SU-DHL-6 (cell line): ENCODE measurements around the gene TMCC2.
A peak's percentile ranks its signal among the peaks of the same experiment; 100 is the strongest.

Source experiments
- H2AFZ ChIP-seq: fragments of 200-600 bp; sonication (generic); 2 replicates; pipeline ENCODE4 v1.6.1; 2014; ENCODE audit warnings: low read depth, mild to moderate bottlenecking, moderate library complexity, mixed read lengths, antibody characterized with exemption, low read length; ENCODE audit not compliant: severe bottlenecking
- H3F3A ChIP-seq: fragments of 200-600 bp; shearing (Covaris generic); 2 replicates; pipeline ENCODE4 v1.6.0; 2016; ENCODE audit warnings: antibody characterized with exemption, mild to moderate bottlenecking; ENCODE audit not compliant: insufficient read depth
- H3K27ac ChIP-seq: fragments of 200-600 bp; sonication (generic); 2 replicates; pipeline ENCODE4 v1.5.1; 2016; ENCODE audit warnings: low read depth, mild to moderate bottlenecking, low read length, moderate library complexity, mixed read lengths
- H3K27me3 ChIP-seq: fragments of 200-600 bp; sonication (generic), shearing (Covaris generic); 2 replicates; pipeline ENCODE4 v1.6.0; 2014; ENCODE audit warnings: mild to moderate bottlenecking, low read length
- H3K36me3 ChIP-seq: fragments of 200-600 bp; sonication (generic); 2 replicates; pipeline ENCODE4 v1.6.1; 2014; ENCODE audit warnings: mild to moderate bottlenecking, low read length, mixed read lengths
- H3K4me2 ChIP-seq: fragments of 300-600, 200-600 bp; shearing (Covaris generic), sonication (generic); 2 replicates; pipeline ENCODE4 v1.6.0; 2014; ENCODE audit warnings: low read length, low read depth, mild to moderate bottlenecking; ENCODE audit not compliant: poor library complexity, severe bottlenecking
- H3K4me3 ChIP-seq: fragments of 200-600 bp; sonication (generic); 2 replicates; pipeline ENCODE4 v1.5.1; 2014; ENCODE audit warnings: antibody characterized with exemption, low read length, mild to moderate bottlenecking, mixed read lengths; ENCODE audit not compliant: insufficient read depth, poor library complexity, severe bottlenecking
- H3K79me2 ChIP-seq: fragments of 200-600 bp; sonication (generic); 2 replicates; pipeline ENCODE4 v1.6.1; 2014; ENCODE audit warnings: mild to moderate bottlenecking, low read length, moderate library complexity; ENCODE audit not compliant: insufficient read depth
- H3K9ac ChIP-seq: fragments of 200-600 bp; sonication (generic); 2 replicates; pipeline ENCODE4 v1.7.0; 2014; ENCODE audit warnings: mild to moderate bottlenecking, low read length
- H3K9me2 ChIP-seq: fragments of 200-600 bp; sonication (generic); replicated peaks from 2 replicates; pipeline ENCODE4 v1.6.1; 2014; ENCODE audit warnings: low read length; ENCODE audit not compliant: insufficient read depth
- H3K9me3 ChIP-seq: fragments of 200-600 bp; sonication (generic); 2 replicates; pipeline ENCODE4 v1.6.1; 2014; ENCODE audit warnings: low read length, mixed read lengths; ENCODE audit not compliant: insufficient read depth
- H4K20me1 ChIP-seq: fragments of 200-600 bp; sonication (generic); 2 replicates; pipeline ENCODE4 v1.6.1; 2014; ENCODE audit warnings: low read depth, mild to moderate bottlenecking, antibody characterized with exemption, low read length, moderate library complexity, mixed read lengths
- CTCF ChIP-seq: fragments of 200-600 bp; sonication (generic); IDR thresholded peaks from one replicate; pipeline ENCODE4 v1.5.1; 2017; ENCODE audit warnings: antibody characterized with exemption, mild to moderate bottlenecking, low read length, moderate library complexity; ENCODE audit not compliant: insufficient read depth, poor library complexity, severe bottlenecking
- EZH2phosphoT487 ChIP-seq: fragments of 200-600 bp; sonication (generic), shearing (Covaris generic); conservative IDR thresholded peaks from 2 replicates; pipeline ENCODE4 v1.6.1; 2018; ENCODE audit warnings: mild to moderate bottlenecking, antibody characterized with exemption, low read length, moderate library complexity, mixed read lengths

The TMCC2 gene

DNA sequence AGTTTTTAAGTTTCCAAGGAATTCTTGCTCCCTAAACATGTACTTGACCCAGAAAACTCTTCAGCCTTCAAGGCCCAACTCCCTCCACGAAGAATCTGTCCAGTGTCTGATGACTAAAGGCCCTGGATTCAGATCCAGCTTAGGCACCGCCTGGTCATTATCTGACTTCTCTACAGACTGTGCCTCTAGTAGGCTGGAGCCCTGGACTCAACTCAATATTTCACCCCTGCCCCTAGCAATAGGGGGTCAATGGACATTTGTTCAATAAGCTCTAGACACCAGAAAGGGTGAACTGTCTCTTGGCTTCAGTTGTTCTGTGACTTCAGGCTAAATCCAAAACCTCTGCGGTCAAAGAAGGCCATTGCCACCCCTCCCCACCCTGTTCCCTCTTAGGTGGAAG, 59.3 kb downstream of the TMCC2 start:
- no peaks in the 10 kb centered on the region for H3K79me2 ChIP-seq
- H3K27ac ChIP-seq = peak overlapping the region; percentile 94
- H3F3A ChIP-seq = peaks cover 37% of the 10 kb centered on the region
- H3K9me3 ChIP-seq = no peaks in the 10 kb centered on the region
- no peaks in the 10 kb centered on the region for H4K20me1 ChIP-seq
- peak overlapping the region; percentile 64 for H3K4me2 ChIP-seq
- no peaks in the 10 kb centered on the region for H3K9me2 ChIP-seq
- no peaks in the 10 kb centered on the region for H3K27me3 ChIP-seq
- peak overlapping the region; percentile 50 for H3K9ac ChIP-seq
- H3K36me3 ChIP-seq = no peaks in the 10 kb centered on the region
- no peak overlapping the region for H2AFZ ChIP-seq
- H3K4me3 ChIP-seq = peak overlapping the region; percentile 9
- TF ChIP-seq EZH2phosphoT487 (no peak), CTCF (no peak)

GRCh38 chr1:205287767-205288559, 60.2 kb downstream of the TMCC2 start:
- Histone ChIP-seq H3K4me2 (peak overlapping the region; percentile 64), H3K27ac (peak overlapping the region; percentile 94), H3K36me3 (no peaks in the 10 kb centered on the region), H3K9ac (peak overlapping the region; percentile 50), H3K4me3 (no peak overlapping the region), H3K9me2 (no peaks in the 10 kb centered on the region), H4K20me1 (no peaks in the 10 kb centered on the region), H3K9me3 (no peaks in the 10 kb centered on the region), H2AFZ (no peak overlapping the region), H3K27me3 (no peaks in the 10 kb centered on the region), H3K79me2 (no peaks in the 10 kb centered on the region), H3F3A (peaks cover 37% of the 10 kb centered on the region)
- no peak for TF ChIP-seq EZH2phosphoT487
- TF ChIP-seq CTCF = no peak

- no peak overlapping the region for H3K27ac ChIP-seq
- no peaks in the 10 kb centered on the region for H3K9me3 ChIP-seq
- H3K9me2 ChIP-seq = no peaks in the 10 kb centered on the region
- TF ChIP-seq EZH2phosphoT487 (no peak), CTCF (no peak)
- H3F3A ChIP-seq = peaks cover 14% of the 10 kb centered on the region
- no peak overlapping the region for H3K4me3 ChIP-seq
- no peak overlapping the region for H2AFZ ChIP-seq
- no peaks in the 10 kb centered on the region for H3K36me3 ChIP-seq
- no peaks in the 10 kb centered on the region for H3K27me3 ChIP-seq
- no peaks in the 10 kb centered on the region for H3K79me2 ChIP-seq
- H3K9ac ChIP-seq = no peak overlapping the region
- no peaks in the 10 kb centered on the region for H4K20me1 ChIP-seq
- no peak overlapping the region for H3K4me2 ChIP-seq
Measured at GRCh38 chr1:205291596-205291995, 63.9 kb downstream of the TMCC2 start.
